Progenitor cell of endocrine pancreas (in vitro differentiated cells): ENCODE measurements around the gene PCDHA3. TPM values are rescaled to one million over a fixed set of nuclear protein-coding genes. Genes with fewer than 3 reads are reported as not detected.

Experiments
- DNase-seq: peaks from one replicate; pipeline ENCODE4 v3.0.0; 2021; ENCODE audit warnings: low spot score; ENCODE audit not compliant: unreplicated experiment
- H3K27ac Mint-ChIP-seq: 2 replicates; pipeline ENCODE4 v1.8.0; 2021; ENCODE audit warnings: mild to moderate bottlenecking, moderate library complexity, mixed read lengths
- H3K27me3 Mint-ChIP-seq: 2 replicates; pipeline ENCODE4 v1.8.0; 2021; ENCODE audit warnings: mixed read lengths
- H3K36me3 Mint-ChIP-seq: 2 replicates; pipeline ENCODE4 v1.8.0; 2022; ENCODE audit warnings: mixed read lengths; ENCODE audit not compliant: insufficient read depth
- H3K4me1 Mint-ChIP-seq: 2 replicates; pipeline ENCODE4 v1.8.0; 2021; ENCODE audit warnings: low read depth, mixed read lengths
- H3K4me3 Mint-ChIP-seq: 2 replicates; pipeline ENCODE4 v1.8.0; 2021; ENCODE audit warnings: low read depth, mild to moderate bottlenecking, moderate library complexity, mixed read lengths
- H3K9me3 Mint-ChIP-seq: 2 replicates; pipeline ENCODE4 v1.8.0; 2021; ENCODE audit warnings: low read depth, mixed read lengths
- CTCF ChIP-seq: fragments of 200-600 bp; sonication (generic); IDR thresholded peaks from one replicate; pipeline ENCODE4 v1.5.0; 2021; ENCODE audit warnings: antibody characterized with exemption, mild to moderate bottlenecking; ENCODE audit not compliant: unreplicated experiment
- long read RNA-seq: library from polyadenylated mRNA; unstranded; transcript quantifications from one replicate; pipeline ENCODE4 v2.0.0, GENCODE V29; 2020
- total RNA-seq: library from RNA; stranded (reverse); gene quantifications from 2 replicates; pipeline ENCODE4 v1.2.1, GENCODE V29; 2021

Gene PCDHA3
- total RNA-seq = 1.5 and 2.4 TPM in 2 replicates
- long read RNA-seq = 0 reads

GRCh38 chr5:140800816-140801493 is at the start of gene PCDHA3:
PCDHA3 (plus strand) TSS chr5:140801057.
- H3K4me3 Mint-ChIP-seq = peak within 1 kb of the TSS; percentile 26
- peaks cover 52% of the 10 kb centered on the region for H3K36me3 Mint-ChIP-seq
- DNase-seq = no peak
- no peak for TF ChIP-seq CTCF
- H3K4me1 Mint-ChIP-seq = peaks cover 1% of the 10 kb centered on the region
- H3K27me3 Mint-ChIP-seq = no peaks in the 10 kb centered on the region
- H3K27ac Mint-ChIP-seq = peak within 1 kb of the TSS; percentile 37
- H3K9me3 Mint-ChIP-seq = peaks cover 37% of the 10 kb centered on the region

- Mint-ChIP-seq H3K36me3 (no peaks in the 10 kb centered on the region), H3K27ac (no peak overlapping the region), H3K9me3 (peaks cover 69% of the 10 kb centered on the region), H3K4me3 (no peak overlapping the region), H3K4me1 (no peaks in the 10 kb centered on the region), H3K27me3 (no peaks in the 10 kb centered on the region)
- DNase-seq = no peak
- TF ChIP-seq CTCF = no peak
Measured at GRCh38 chr5:140753561-140753960, 47.3 kb upstream of the PCDHA3 start.

GRCh38 chr5:140764177-140764973 is 36.5 kb upstream of the PCDHA3 start:
- no peaks in the 10 kb centered on the region for H3K4me1 Mint-ChIP-seq
- no peak overlapping the region for H3K4me3 Mint-ChIP-seq
- H3K9me3 Mint-ChIP-seq = peaks cover 59% of the 10 kb centered on the region
- no peak for TF ChIP-seq CTCF
- no peaks in the 10 kb centered on the region for H3K27me3 Mint-ChIP-seq
- no peak for DNase-seq
- H3K36me3 Mint-ChIP-seq = peaks cover 7% of the 10 kb centered on the region
- no peak overlapping the region for H3K27ac Mint-ChIP-seq

GRCh38 chr5:140767444-140767843 is 33.4 kb upstream of the PCDHA3 start:
- no peak for DNase-seq
- Mint-ChIP-seq H3K27me3 (no peaks in the 10 kb centered on the region), H3K4me1 (no peaks in the 10 kb centered on the region), H3K4me3 (no peak overlapping the region), H3K9me3 (peaks cover 51% of the 10 kb centered on the region), H3K36me3 (peaks cover 3% of the 10 kb centered on the region), H3K27ac (no peak overlapping the region)
- no peak for TF ChIP-seq CTCF

GRCh38 chr5:140780512-140780911 is 20.3 kb upstream of the PCDHA3 start:
- TF ChIP-seq CTCF = no peak
- no peak overlapping the region for H3K27ac Mint-ChIP-seq
- no peak for DNase-seq
- H3K27me3 Mint-ChIP-seq = no peaks in the 10 kb centered on the region
- H3K9me3 Mint-ChIP-seq = peaks cover 62% of the 10 kb centered on the region
- H3K4me3 Mint-ChIP-seq = no peak overlapping the region
- H3K36me3 Mint-ChIP-seq = peaks cover 1% of the 10 kb centered on the region
- H3K4me1 Mint-ChIP-seq = no peaks in the 10 kb centered on the region
